Keratinocyte (primary cell): ENCODE data around the gene ELL.

Source experiments
- EZH2 ChIP-seq: IDR thresholded peaks from one replicate; pipeline ENCODE4 v1.6.1; 2012; ENCODE audit warnings: inconsistent platforms, mild to moderate bottlenecking, low read length, moderate library complexity
- TF ChIP-seq, protein P1 (sequence below), 3 experiments: IDR thresholded peaks in 1 of 3; conservative IDR thresholded peaks in 1 of 3; optimal IDR thresholded peaks in 1 of 3; 2 replicates in 2 of 3; 3 replicates in 1 of 3; pipeline versions ENCODE3 to v1.5.1; 2011; ENCODE audit warnings: low read length in 3 of 3, mild to moderate bottlenecking in 3 of 3, moderate library complexity in 2 of 3, control low read depth in 1 of 3, inconsistent platforms in 1 of 3; ENCODE audit not compliant: insufficient read depth in 2 of 3; ENCODE audit errors: extremely low read depth in 1 of 3

- TF ChIP-seq EZH2, result no peak
- TF ChIP-seq, protein P1, sequence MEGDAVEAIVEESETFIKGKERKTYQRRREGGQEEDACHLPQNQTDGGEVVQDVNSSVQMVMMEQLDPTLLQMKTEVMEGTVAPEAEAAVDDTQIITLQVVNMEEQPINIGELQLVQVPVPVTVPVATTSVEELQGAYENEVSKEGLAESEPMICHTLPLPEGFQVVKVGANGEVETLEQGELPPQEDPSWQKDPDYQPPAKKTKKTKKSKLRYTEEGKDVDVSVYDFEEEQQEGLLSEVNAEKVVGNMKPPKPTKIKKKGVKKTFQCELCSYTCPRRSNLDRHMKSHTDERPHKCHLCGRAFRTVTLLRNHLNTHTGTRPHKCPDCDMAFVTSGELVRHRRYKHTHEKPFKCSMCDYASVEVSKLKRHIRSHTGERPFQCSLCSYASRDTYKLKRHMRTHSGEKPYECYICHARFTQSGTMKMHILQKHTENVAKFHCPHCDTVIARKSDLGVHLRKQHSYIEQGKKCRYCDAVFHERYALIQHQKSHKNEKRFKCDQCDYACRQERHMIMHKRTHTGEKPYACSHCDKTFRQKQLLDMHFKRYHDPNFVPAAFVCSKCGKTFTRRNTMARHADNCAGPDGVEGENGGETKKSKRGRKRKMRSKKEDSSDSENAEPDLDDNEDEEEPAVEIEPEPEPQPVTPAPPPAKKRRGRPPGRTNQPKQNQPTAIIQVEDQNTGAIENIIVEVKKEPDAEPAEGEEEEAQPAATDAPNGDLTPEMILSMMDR (optimal IDR thresholded peaks at IDR 0.05 in 1 of 3, IDR thresholded peaks at IDR 0.05 in 1 of 3, conservative IDR thresholded peaks at IDR 0.05 in 1 of 3; ENCODE audit: extremely low read depth in 1 of 3, insufficient read depth in 2 of 3, low read length in 3 of 3), result peak in 2 of 3 experiments; percentile 6 to 40
Measured at GRCh38 chr19:18496167-18496979, 25.5 kb downstream of the ELL start.
